Erythroblast (primary cell): Measurements from ENCODE around the gene BPIFA1.

ENCODE experiments used
- GATA1 ChIP-seq: IDR thresholded peaks from 2 replicates; pipeline ENCODE4 v1.6.1; 2011; ENCODE audit warnings: low read depth, mild to moderate bottlenecking, control low read depth, low read length, moderate library complexity
- POLR2A ChIP-seq: IDR thresholded peaks from 2 replicates; pipeline ENCODE4 v1.6.1; 2011; ENCODE audit warnings: mild to moderate bottlenecking, low read length

DNA sequence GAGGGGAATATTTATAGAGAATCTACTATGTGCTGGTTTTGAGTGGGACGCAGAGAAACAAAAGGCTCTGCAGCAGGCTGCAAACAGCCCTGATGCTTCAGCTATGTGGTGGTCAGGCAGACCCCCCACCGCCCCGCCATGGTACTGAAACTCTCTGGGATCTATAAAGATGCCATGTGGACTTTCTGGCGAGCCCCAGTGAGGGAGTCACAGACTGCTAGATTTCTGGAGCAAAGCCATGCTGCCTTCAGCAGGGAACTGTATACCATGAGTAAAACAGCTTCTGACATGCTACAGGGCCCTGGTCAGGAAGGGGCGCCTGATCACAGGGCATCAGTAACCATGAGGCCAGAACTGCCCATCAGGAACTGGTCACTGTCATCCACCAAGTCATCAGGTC is 28.0 kb downstream of the BPIFA1 start:
- TF ChIP-seq POLR2A (no peak), GATA1 (no peak)
